Subcutaneous adipose tissue (tissue), 4 donors: ENCODE measurements around the gene UNC5A. TPM values are rescaled to one million over a fixed set of nuclear protein-coding genes. Genes with fewer than 3 reads are reported as not detected.

Source experiments
- CTCF ChIP-seq: fragments of 450-650 bp; IDR thresholded peaks from one replicate; pipeline ENCODE4 v1.5.1; 2016; ENCODE audit warnings: low read depth, mild to moderate bottlenecking, control low read depth, antibody characterized with exemption, moderate library complexity
- total RNA-seq, 4 donors: library from RNA; depleted of rRNA; stranded (reverse); fragments of >200 nt; gene quantifications; one replicate each; pipeline ENCODE4 v1.1.0, GENCODE V29; 2016

The UNC5A gene
- total RNA-seq, 4 donors from 2014 or later, result 0.17 to 0.19 TPM; not detected in 2

- TF ChIP-seq CTCF, result no peak
These were observed 3.9 kb downstream of the UNC5A start for GRCh38 chr5:176814313-176814685.

GRCh38 chr5:176814836-176815438 lies 4.6 kb downstream of the UNC5A start:
- TF ChIP-seq CTCF, result no peak

- TF ChIP-seq CTCF, result no peak
These were observed 5.8 kb downstream of the UNC5A start for GRCh38 chr5:176816043-176816745.

- TF ChIP-seq CTCF, result no peak
These were observed 6.5 kb downstream of the UNC5A start for GRCh38 chr5:176816791-176817347.

GRCh38 chr5:176817369-176817840 lies 7.0 kb downstream of the UNC5A start:
- TF ChIP-seq CTCF, result no peak

GRCh38 chr5:176817841-176818377 lies 7.5 kb downstream of the UNC5A start:
- no peak for TF ChIP-seq CTCF
